HepG2 (cell line): ENCODE measurements around the gene GAS5. TPM values are rescaled to one million over a fixed set of nuclear protein-coding genes. Genes with fewer than 3 reads are reported as not detected.

Experiments used
- ARNT2 ChIP-seq: sonication (generic); formaldehyde crosslinking; IDR thresholded peaks from 2 replicates; pipeline ENCODE4 v1.8.0; 2022; ENCODE audit warnings: mild to moderate bottlenecking, low read depth, missing genetic modification reagents, moderate library complexity
- BRCA1 ChIP-seq: sonication (generic); formaldehyde crosslinking; IDR thresholded peaks from 2 replicates; pipeline ENCODE4 v1.4.0; 2020; ENCODE audit warnings: missing genetic modification reagents
- CHD2 ChIP-seq: IDR thresholded peaks from 2 replicates; pipeline ENCODE4 v1.6.1; 2011; ENCODE audit warnings: low read depth, low read length, improper control_type of control experiment
- CSRNP1 ChIP-seq: sonication (generic); formaldehyde crosslinking; IDR thresholded peaks from 2 replicates; pipeline ENCODE4 v1.8.1; 2023; ENCODE audit warnings: mild to moderate bottlenecking, missing genetic modification reagents
- DNMT1 ChIP-seq: sonication (generic); formaldehyde crosslinking; IDR thresholded peaks from 2 replicates; pipeline ENCODE4 v1.5.1; 2020; ENCODE audit warnings: mild to moderate bottlenecking, missing genetic modification reagents
- EP300 ChIP-seq, 3 experiments: sonication (generic) in 1 of 3; formaldehyde crosslinking in 1 of 3; IDR thresholded peaks; 2 replicates each; pipeline versions ENCODE4 v1.5.1 to v1.6.1; 2011 to 2020; ENCODE audit warnings: low read depth in 2 of 3, low read length in 2 of 3, borderline replicate concordance in 1 of 3, improper control_type of control experiment in 1 of 3, mild to moderate bottlenecking in 1 of 3, missing genetic modification reagents in 1 of 3, moderate library complexity in 1 of 3
- FIP1L1 ChIP-seq: fragments of 200-400 bp; formaldehyde crosslinking; IDR thresholded peaks from 2 replicates; pipeline ENCODE4 v1.6.1; 2018; ENCODE audit warnings: low read depth, mild to moderate bottlenecking, low read length, moderate library complexity, borderline replicate concordance; ENCODE audit not compliant: insufficient read depth
- GATA4 ChIP-seq: sonication (generic); IDR thresholded peaks from 2 replicates; pipeline ENCODE4 v1.6.1; 2016; ENCODE audit warnings: antibody characterized with exemption, low read depth, borderline replicate concordance
- ISX ChIP-seq: sonication (generic); formaldehyde crosslinking; conservative IDR thresholded peaks from 2 replicates; pipeline ENCODE4 v1.5.0; 2020; ENCODE audit warnings: missing genetic modification reagents
- KLF6 ChIP-seq: IDR thresholded peaks from 2 replicates; pipeline ENCODE4 v1.8.0; 2016; ENCODE audit warnings: missing biosample characterization, missing genetic modification reagents
- MZF1 ChIP-seq: sonication (generic); formaldehyde crosslinking; IDR thresholded peaks from 2 replicates; pipeline ENCODE4 v1.8.1; 2023; ENCODE audit warnings: mild to moderate bottlenecking, missing genetic modification reagents, borderline replicate concordance
- PCBP2 ChIP-seq: fragments of 200-400 bp; formaldehyde crosslinking; optimal IDR thresholded peaks from 2 replicates; pipeline ENCODE3; 2018; ENCODE audit warnings: low read length, low read depth; ENCODE audit not compliant: poor library complexity, severe bottlenecking
- TOE1 ChIP-seq: sonication (generic); formaldehyde crosslinking; IDR thresholded peaks from 2 replicates; pipeline ENCODE4 v1.4.0; 2020; ENCODE audit warnings: mild to moderate bottlenecking, missing genetic modification reagents
- WIZ ChIP-seq: sonication (generic); formaldehyde crosslinking; IDR thresholded peaks from 2 replicates; pipeline ENCODE4 v1.5.1; 2020; ENCODE audit warnings: mild to moderate bottlenecking, missing genetic modification reagents
- ZNF207 ChIP-seq: fragments of 450-650 bp; IDR thresholded peaks from 2 replicates; pipeline ENCODE4 v1.6.1; 2016; ENCODE audit warnings: antibody characterized with exemption, borderline replicate concordance
- ZNF317 ChIP-seq: sonication (generic); formaldehyde crosslinking; IDR thresholded peaks from 2 replicates; pipeline ENCODE4 v1.5.0; 2020; ENCODE audit warnings: mild to moderate bottlenecking, missing genetic modification reagents
- ZNF513 ChIP-seq: sonication (generic); formaldehyde crosslinking; conservative IDR thresholded peaks from 2 replicates; pipeline ENCODE4 v1.5.0; 2020; ENCODE audit warnings: missing genetic modification reagents
- ZNF543 ChIP-seq: sonication (generic); formaldehyde crosslinking; IDR thresholded peaks from 2 replicates; pipeline ENCODE4 v1.4.0; 2020; ENCODE audit warnings: mild to moderate bottlenecking, missing genetic modification reagents
- ZNF547 ChIP-seq: sonication (generic); formaldehyde crosslinking; IDR thresholded peaks from 2 replicates; pipeline ENCODE4 v1.5.1; 2020; ENCODE audit warnings: mild to moderate bottlenecking, missing genetic modification reagents
- ZNF567 ChIP-seq: sonication (generic); formaldehyde crosslinking; IDR thresholded peaks from 2 replicates; pipeline ENCODE4 v1.8.1; 2023; ENCODE audit warnings: mild to moderate bottlenecking, missing genetic modification reagents, borderline replicate concordance
- ZNF740 ChIP-seq: sonication (generic); formaldehyde crosslinking; IDR thresholded peaks from 2 replicates; pipeline ENCODE4 v1.4.0; 2020; ENCODE audit warnings: missing genetic modification reagents
- ZNF775 ChIP-seq: sonication (generic); formaldehyde crosslinking; IDR thresholded peaks from 2 replicates; pipeline ENCODE4 v1.4.0; 2020; ENCODE audit warnings: missing genetic modification reagents, mild to moderate bottlenecking, moderate library complexity, borderline replicate concordance
- ZNF83 ChIP-seq: sonication (generic); formaldehyde crosslinking; IDR thresholded peaks from 2 replicates; pipeline ENCODE4 v1.4.0; 2020; ENCODE audit warnings: missing genetic modification reagents, mild to moderate bottlenecking, borderline replicate concordance
- ZSCAN21 ChIP-seq: sonication (generic); formaldehyde crosslinking; IDR thresholded peaks from 2 replicates; pipeline ENCODE4 v1.8.0; 2022; ENCODE audit warnings: mild to moderate bottlenecking, missing genetic modification reagents, moderate library complexity, borderline replicate concordance
- ZSCAN5A ChIP-seq: sonication (generic); formaldehyde crosslinking; IDR thresholded peaks from 2 replicates; pipeline ENCODE4 v1.8.0; 2022; ENCODE audit warnings: mild to moderate bottlenecking, missing genetic modification reagents, borderline replicate concordance
- polyA plus RNA-seq, 8 experiments: library from polyadenylated mRNA; depleted of rRNA in 3 of 8; stranded (reverse) in 7 of 8; unstranded in 1 of 8; fragments of >200 nt; fragmentation: Illumina TruSeq in 4 of 8; extraction: Trizol in 4 of 8; gene quantifications; 2 replicates each; pipeline versions ENCODE4 v1.2.1 to v1.2.3, GENCODE V29; 2011 to 2016; ENCODE audit warnings: low read depth in 4 of 8, missing spikeins in 1 of 8, mixed read lengths in 1 of 8; ENCODE audit not compliant: insufficient read depth in 1 of 8
- total RNA-seq, 5 experiments: library from RNA; depleted of rRNA; stranded (reverse); fragments of >200 nt; fragmentation: Illumina TruSeq; extraction: Trizol; gene quantifications; 2 replicates each; pipeline ENCODE4 v1.2.3, GENCODE V29; 2016; ENCODE audit warnings: low read depth in 1 of 5

Gene GAS5
- total and polyA plus RNA-seq, 2 of the 13 experiments (the other 11 are each of a cell fraction or from before 2014, with no cell fraction given): 352 to 738 TPM

GRCh38 chr1:173867141-173867752 lies 542 bp downstream of the GAS5 start (continued):
- TF ChIP-seq ZNF207: no peak
- TF ChIP-seq MZF1 (CRISPR knock-in tag): no peak
- no peak for TF ChIP-seq WIZ
- TF ChIP-seq ZNF513 (CRISPR knock-in tag): no peak
- TF ChIP-seq ZNF775 (CRISPR knock-in tag): no peak
- peak; percentile 50; the same call in 1 of the 2 replicates for TF ChIP-seq CSRNP1 (CRISPR knock-in tag)
- TF ChIP-seq CHD2: no peak
- no peak for TF ChIP-seq KLF6 (CRISPR knock-in tag)
- TF ChIP-seq FIP1L1: no peak
- TF ChIP-seq BRCA1 (CRISPR knock-in tag): 0 out of 2 replicates have a peak, but pooled peaks have one; percentile 60
- TF ChIP-seq ZNF740 (CRISPR knock-in tag): no peak
- TF ChIP-seq GATA4: no peak
- no peak for TF ChIP-seq DNMT1 (CRISPR knock-in tag)
- 0 out of 2 replicates have a peak, but pooled peaks have one; percentile 8 for TF ChIP-seq ZNF567
- no peak for TF ChIP-seq ZNF547 (CRISPR knock-in tag)
- TF ChIP-seq EP300 (IDR thresholded peaks at IDR 0.05; ENCODE audit: low read depth in 2 of 2, low read length in 2 of 2): no peak
- TF ChIP-seq EP300 (CRISPR knock-in tag; IDR thresholded peaks at IDR 0.05; ENCODE audit: borderline replicate concordance): no peak
- no peak for TF ChIP-seq ZNF543 (CRISPR knock-in tag)
- no peak for TF ChIP-seq ZNF317 (CRISPR knock-in tag)
- TF ChIP-seq TOE1 (CRISPR knock-in tag): no peak
- TF ChIP-seq ARNT2 (CRISPR knock-in tag): peak; percentile 11
- TF ChIP-seq ISX: no peak
- no peak for TF ChIP-seq ZSCAN21 (CRISPR knock-in tag)
- 0 out of 2 replicates have a peak, but pooled peaks have one; percentile 23 for TF ChIP-seq ZSCAN5A (CRISPR knock-in tag)
- no peak for TF ChIP-seq PCBP2
- 0 out of 2 replicates have a peak, but pooled peaks have one; percentile 20 for TF ChIP-seq ZNF83 (CRISPR knock-in tag)
